SK-N-SH treated with all-trans-retinoic acid at 6 μM for 48 hours (cell line): ENCODE data around the gene DTNB.

Experiments
- ATAC-seq: fragments of 200-7000 bp; cut with Tn5 transposase; 3 replicates; pipeline ENCODE4 v1.9.1; 2020; ENCODE audit warnings: mild to moderate bottlenecking, moderate library complexity
- BACH2 ChIP-seq: fragments of 250-450 bp; sonication (Bioruptor Pico); IDR thresholded peaks from 2 replicates; pipeline ENCODE4 v1.9.0; 2021; ENCODE audit warnings: mild to moderate bottlenecking, borderline replicate concordance
- CREB5 ChIP-seq: fragments of 250-450 bp; sonication (Bioruptor Pico); IDR thresholded peaks from 2 replicates; pipeline ENCODE4 v1.5.1; 2020; ENCODE audit warnings: low read depth, mild to moderate bottlenecking, moderate library complexity
- CSRNP3 ChIP-seq: fragments of 250-450 bp; sonication (Bioruptor Pico); IDR thresholded peaks from 2 replicates; pipeline ENCODE4 v1.5.1; 2021; ENCODE audit warnings: mild to moderate bottlenecking, moderate library complexity
- ESRRG ChIP-seq: fragments of 250-450 bp; sonication (Bioruptor Pico); IDR thresholded peaks from 2 replicates; pipeline ENCODE4 v1.6.1; 2021; ENCODE audit warnings: mild to moderate bottlenecking
- ISL1 ChIP-seq: fragments of 250-450 bp; sonication (Bioruptor Pico); IDR thresholded peaks from 2 replicates; pipeline ENCODE4 v2.1.2; 2022; ENCODE audit warnings: mild to moderate bottlenecking, moderate library complexity
- PPARA ChIP-seq: fragments of 250-450 bp; sonication (Bioruptor Pico); IDR thresholded peaks from 2 replicates; pipeline ENCODE4 v1.5.0; 2020; ENCODE audit warnings: mild to moderate bottlenecking, borderline replicate concordance
- SNAI2 ChIP-seq: fragments of 250-450 bp; sonication (Bioruptor Pico); IDR thresholded peaks from 2 replicates; pipeline ENCODE4 v1.5.0; 2020; ENCODE audit warnings: mild to moderate bottlenecking, moderate library complexity
- TCF4 ChIP-seq: fragments of 250-450 bp; sonication (Bioruptor Pico); IDR thresholded peaks from 2 replicates; pipeline ENCODE4 v1.8.0; 2021; ENCODE audit warnings: mild to moderate bottlenecking, moderate library complexity, borderline replicate concordance
- TOX ChIP-seq: fragments of 250-450 bp; sonication (Bioruptor Pico); IDR thresholded peaks from 2 replicates; pipeline ENCODE4 v1.8.0; 2021; ENCODE audit warnings: mild to moderate bottlenecking, moderate library complexity, borderline replicate concordance
- TSHZ2 ChIP-seq: fragments of 250-450 bp; sonication (Bioruptor Pico); IDR thresholded peaks from 2 replicates; pipeline ENCODE4 v1.5.0; 2020; ENCODE audit warnings: mild to moderate bottlenecking, moderate library complexity
- ZC3H10 ChIP-seq: fragments of 250-450 bp; sonication (Bioruptor Pico); IDR thresholded peaks from 2 replicates; pipeline ENCODE4 v1.5.1; 2021; ENCODE audit warnings: mild to moderate bottlenecking, moderate library complexity
- ZFP3 ChIP-seq: fragments of 250-450 bp; sonication (Bioruptor Pico); IDR thresholded peaks from 2 replicates; pipeline ENCODE4 v1.5.0; 2020; ENCODE audit warnings: mild to moderate bottlenecking, moderate library complexity
- ZFP30 ChIP-seq: fragments of 450-650 bp; formaldehyde crosslinking; IDR thresholded peaks from 2 replicates; pipeline ENCODE4 v1.5.0; 2022; ENCODE audit warnings: mild to moderate bottlenecking, moderate library complexity
- ZNF565 ChIP-seq: fragments of 450-650 bp; formaldehyde crosslinking; conservative IDR thresholded peaks from 2 replicates; pipeline ENCODE4 v1.5.0; 2020; ENCODE audit warnings: low read depth, mild to moderate bottlenecking, moderate library complexity
- ZNF70 ChIP-seq: fragments of 450-650 bp; formaldehyde crosslinking; IDR thresholded peaks from 2 replicates; pipeline ENCODE4 v1.5.0; 2020; ENCODE audit warnings: mild to moderate bottlenecking, moderate library complexity

The DTNB gene

GRCh38 chr2:25419678-25420242 is 253.6 kb downstream of the DTNB start:
- TF ChIP-seq TCF4 (CRISPR knock-in tag) (no peak), ESRRG (CRISPR knock-in tag) (no peak), ISL1 (no peak), PPARA (CRISPR knock-in tag) (no peak), ZFP30 (CRISPR knock-in tag) (no peak), CSRNP3 (no peak), CREB5 (CRISPR knock-in tag) (no peak), ZNF565 (no peak), ZFP3 (CRISPR knock-in tag) (no peak)
- no peak for ATAC-seq

GRCh38 chr2:25418944-25419677 is 254.3 kb downstream of the DTNB start:
- TF ChIP-seq TCF4 (CRISPR knock-in tag) (peak; percentile 14; the same call in 1 of the 2 replicates), SNAI2 (CRISPR knock-in tag) (no peak)
- TF ChIP-seq, all 23 proteins: peak for 1
- no peak; the same call in 2 of the 3 replicates for ATAC-seq

- ATAC-seq = no peak
Observed at GRCh38 chr2:25417715-25418369, 255.5 kb downstream of the DTNB start.

More at GRCh38 chr2:25417715-25418369, 255.5 kb downstream of the DTNB start:
- no peak for TF ChIP-seq BACH2
- no peak for TF ChIP-seq TCF4 (CRISPR knock-in tag)
- no peak for TF ChIP-seq ESRRG (CRISPR knock-in tag)
- no peak for TF ChIP-seq ZNF70 (CRISPR knock-in tag)
- no peak for TF ChIP-seq ISL1
- TF ChIP-seq TSHZ2 = no peak
- TF ChIP-seq CREB5 (CRISPR knock-in tag) = no peak
- TF ChIP-seq ZNF565 = no peak
- no peak for TF ChIP-seq TOX (CRISPR knock-in tag)
- no peak for TF ChIP-seq ZC3H10 (CRISPR knock-in tag)
- no peak for TF ChIP-seq PPARA (CRISPR knock-in tag)
